GM12875 (cell line): ENCODE measurements around the gene ODAD4.

Experiments
- H3K4me3 ChIP-seq: one replicate; pipeline ENCODE4 v1.5.1; 2011; ENCODE audit warnings: low read depth, low read length, control low read depth
- CTCF ChIP-seq: IDR thresholded peaks from 2 replicates; pipeline ENCODE4 v1.5.1; 2011; ENCODE audit warnings: low read depth, mild to moderate bottlenecking, control low read depth, inconsistent platforms, low read length, moderate library complexity, borderline replicate concordance; ENCODE audit not compliant: insufficient read depth

Gene ODAD4

GRCh38 chr17:41913798-41914197 is 16.6 kb upstream of the ODAD4 start:
- no peak for TF ChIP-seq CTCF
- no peak overlapping the region for H3K4me3 ChIP-seq

GRCh38 chr17:41914358-41914766 is 16.1 kb upstream of the ODAD4 start:
- H3K4me3 ChIP-seq, result no peak overlapping the region
- TF ChIP-seq CTCF, result no peak

GRCh38 chr17:41915020-41915419 is 15.4 kb upstream of the ODAD4 start:
- TF ChIP-seq CTCF, result no peak
- no peak overlapping the region for H3K4me3 ChIP-seq

GRCh38 chr17:41915566-41915965 is 14.9 kb upstream of the ODAD4 start:
- TF ChIP-seq CTCF, result no peak
- H3K4me3 ChIP-seq, result no peak overlapping the region

GRCh38 chr17:41917192-41917591 is 13.2 kb upstream of the ODAD4 start:
- TF ChIP-seq CTCF, result no peak
- H3K4me3 ChIP-seq, result no peak overlapping the region

GRCh38 chr17:41917679-41918313 is 12.6 kb upstream of the ODAD4 start:
- TF ChIP-seq CTCF, result no peak

GRCh38 chr17:41918314-41919164 is 11.9 kb upstream of the ODAD4 start, which contains the start of gene ACLY:
Gene ACLY (minus strand): TSS chr17:41918951. CDS start chr17:41913873, 5,078 bp downstream.
- no peak for TF ChIP-seq CTCF

More at GRCh38 chr17:41917679-41918313, 12.6 kb upstream of the ODAD4 start:
- H3K4me3 ChIP-seq, result peak overlapping the region; percentile 97

More at GRCh38 chr17:41918314-41919164, 11.9 kb upstream of the ODAD4 start, which contains the start of gene ACLY:
- peak within 1 kb of the TSS; percentile 97 for H3K4me3 ChIP-seq
